Activated T-cell treated with anti-CD3 and anti-CD28 coated beads, Interleukin-2, amount 50 U/mL, for 1 hour (primary cell): ENCODE measurements around the gene JAKMIP2.
"Not testable (repeated sequence)": the region's sequence is repeated elsewhere in the genome, so short reads cannot be mapped to it uniquely, and the experiment has no call there.

Experiments used
- DNase-seq: peaks from one replicate; pipeline ENCODE4 v3.0.0-alpha.2; 2020

JAKMIP2 gene

GRCh38 chr5:147743678-147744374 is 38.7 kb downstream of the JAKMIP2 start:
- DNase-seq = no peak

- no peak for DNase-seq
These were observed 39.5 kb downstream of the JAKMIP2 start for GRCh38 chr5:147743012-147743411.

- no peak for DNase-seq
These were observed 40.4 kb downstream of the JAKMIP2 start for GRCh38 chr5:147742151-147742550.

GRCh38 chr5:147740864-147741263 is 41.7 kb downstream of the JAKMIP2 start:
- DNase-seq = no peak

GRCh38 chr5:147737921-147738320 is 44.6 kb downstream of the JAKMIP2 start:
- no peak for DNase-seq

- no peak for DNase-seq
These were observed 46.9 kb downstream of the JAKMIP2 start for GRCh38 chr5:147735621-147736125.

- no peak for DNase-seq
These were observed 47.6 kb downstream of the JAKMIP2 start for GRCh38 chr5:147734894-147735293.

- no peak for DNase-seq
These were observed 49.5 kb downstream of the JAKMIP2 start for GRCh38 chr5:147733075-147733474.

- DNase-seq = no peak
These were observed 50.1 kb downstream of the JAKMIP2 start for GRCh38 chr5:147732291-147732883.

- DNase-seq = no peak
These were observed 50.9 kb downstream of the JAKMIP2 start for GRCh38 chr5:147731431-147732290.

GRCh38 chr5:147727200-147727599 is 55.3 kb downstream of the JAKMIP2 start:
- no peak for DNase-seq

- not testable (repeated sequence) for DNase-seq
These were observed 61.2 kb downstream of the JAKMIP2 start for GRCh38 chr5:147721191-147721960.

- no peak for DNase-seq
These were observed 68.8 kb downstream of the JAKMIP2 start for GRCh38 chr5:147713550-147714295.

GRCh38 chr5:147712598-147712997 is 69.9 kb downstream of the JAKMIP2 start:
- DNase-seq = no peak

GRCh38 chr5:147712019-147712418 is 70.5 kb downstream of the JAKMIP2 start:
- no peak for DNase-seq

- no peak for DNase-seq
These were observed 71.5 kb downstream of the JAKMIP2 start for GRCh38 chr5:147711019-147711418.

GRCh38 chr5:147708708-147709107 is 73.8 kb downstream of the JAKMIP2 start:
- DNase-seq = no peak

GRCh38 chr5:147704544-147704943 is 78.0 kb downstream of the JAKMIP2 start:
- DNase-seq = no peak

- no peak for DNase-seq
These were observed 81.1 kb downstream of the JAKMIP2 start for GRCh38 chr5:147701468-147701867.

- no peak for DNase-seq
These were observed 82.9 kb downstream of the JAKMIP2 start for GRCh38 chr5:147699496-147700088.

GRCh38 chr5:147697380-147697779 is 85.1 kb downstream of the JAKMIP2 start:
- no peak for DNase-seq

- DNase-seq = no peak
These were observed 87.8 kb downstream of the JAKMIP2 start for GRCh38 chr5:147694772-147695171.
